Activated T-cell treated with anti-CD3 and anti-CD28 coated beads, Interleukin-2, amount 50 U/mL, for 72 hours (primary cell): ENCODE measurements around the gene CFAP251. TPM values are rescaled to one million over a fixed set of nuclear protein-coding genes. Genes with fewer than 3 reads are reported as not detected.

Source experiments
- ATAC-seq, 2 donors: fragments of 150-1000 bp; cut with Tn5 transposase; replicated peaks in 1 of 2; 2 replicates each; pipeline ENCODE4 v1.10.0; 2021; ENCODE audit warnings: moderate library complexity in 2 of 2, mild to moderate bottlenecking in 1 of 2
- DNase-seq, 2 donors: peaks; one replicate each; pipeline ENCODE4 v3.0.0; 2021 to 2022; ENCODE audit warnings: mixed read lengths in 1 of 2
- H3K27ac Mint-ChIP-seq: one replicate; pipeline ENCODE4 v1.8.0; 2022; ENCODE audit warnings: mild to moderate bottlenecking, moderate library complexity, mixed read lengths
- H3K27me3 Mint-ChIP-seq: one replicate; pipeline ENCODE4 v1.8.0; 2022; ENCODE audit warnings: low read depth, mixed read lengths
- H3K36me3 Mint-ChIP-seq, 2 donors: one replicate each; pipeline ENCODE4 v1.8.0; 2022; ENCODE audit warnings: mixed read lengths in 2 of 2, mild to moderate bottlenecking in 1 of 2; ENCODE audit not compliant: insufficient read depth in 2 of 2
- H3K4me1 Mint-ChIP-seq: one replicate; pipeline ENCODE4 v1.8.0; 2022; ENCODE audit warnings: low read depth, mixed read lengths
- H3K4me3 Mint-ChIP-seq, 2 donors: one replicate each; pipeline ENCODE4 v1.8.0; 2022; ENCODE audit warnings: mild to moderate bottlenecking in 2 of 2, mixed read lengths in 2 of 2, moderate library complexity in 2 of 2
- H3K9me3 Mint-ChIP-seq, 2 donors: one replicate each; pipeline ENCODE4 v1.8.0; 2022; ENCODE audit warnings: mixed read lengths in 2 of 2
- total RNA-seq, 2 donors: library from RNA; stranded (reverse); gene quantifications; one replicate each; pipeline ENCODE4 v1.2.3, GENCODE V29; 2022

Gene CFAP251
- total RNA-seq, 2 donors from 2014 or later: 0.70 to 1.6 TPM

DNA sequence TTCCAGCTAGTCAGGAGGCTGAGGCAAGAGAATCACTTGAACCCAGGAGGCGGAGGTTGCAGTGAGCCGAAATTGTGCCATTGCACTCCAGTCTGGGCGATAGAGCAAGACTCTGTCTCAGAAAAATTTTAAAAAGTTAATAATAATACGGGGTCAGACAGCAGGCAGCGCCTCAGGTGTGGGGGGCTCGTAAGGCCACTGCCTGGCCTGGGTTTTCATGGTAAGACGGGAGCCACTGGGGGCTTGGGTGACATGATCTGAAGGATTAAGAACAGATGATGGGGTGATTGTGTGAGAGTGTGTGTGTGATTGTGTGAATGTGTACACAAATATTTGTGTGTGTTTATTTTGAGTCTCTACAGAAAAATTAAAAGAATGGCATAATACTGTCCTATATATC, 126.9 kb downstream of the CFAP251 start:
- Mint-ChIP-seq H3K36me3 (peaks cover 0 to 4% of the 10 kb centered on the region in 2 donors), H3K4me3 (no peak overlapping the region), H3K27me3 (no peaks in the 10 kb centered on the region), H3K9me3 (no peaks in the 10 kb centered on the region), H3K4me1 (no peaks in the 10 kb centered on the region), H3K27ac (no peak overlapping the region)
- ATAC-seq (no peak), DNase-seq (no peak)

DNA sequence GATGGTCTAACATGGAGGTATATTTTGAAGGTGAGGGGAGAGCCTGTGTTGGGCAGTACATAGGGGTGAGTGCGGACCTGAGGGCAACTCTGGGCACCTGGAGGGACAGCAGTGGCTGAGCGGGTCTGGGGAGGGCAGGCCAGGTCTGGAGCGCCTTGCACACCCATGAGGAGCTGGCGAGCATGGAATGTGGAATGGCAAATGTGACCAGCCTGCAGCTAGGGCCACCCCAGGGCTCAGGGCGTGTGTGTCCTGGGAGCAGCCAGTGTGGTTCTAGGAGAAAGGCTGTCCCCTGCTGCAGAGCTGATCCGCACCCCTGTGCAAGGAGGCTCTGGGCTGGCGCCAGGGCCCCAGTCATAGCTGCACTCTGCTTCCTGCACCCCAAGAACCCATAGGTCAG, 127.8 kb downstream of the CFAP251 start:
- Mint-ChIP-seq H3K36me3 (peaks cover 0 to 4% of the 10 kb centered on the region in 2 donors), H3K9me3 (no peaks in the 10 kb centered on the region), H3K27ac (no peak overlapping the region), H3K4me3 (no peak overlapping the region), H3K4me1 (no peaks in the 10 kb centered on the region), H3K27me3 (no peaks in the 10 kb centered on the region)
- ATAC-seq: no peak
- no peak for DNase-seq

DNA sequence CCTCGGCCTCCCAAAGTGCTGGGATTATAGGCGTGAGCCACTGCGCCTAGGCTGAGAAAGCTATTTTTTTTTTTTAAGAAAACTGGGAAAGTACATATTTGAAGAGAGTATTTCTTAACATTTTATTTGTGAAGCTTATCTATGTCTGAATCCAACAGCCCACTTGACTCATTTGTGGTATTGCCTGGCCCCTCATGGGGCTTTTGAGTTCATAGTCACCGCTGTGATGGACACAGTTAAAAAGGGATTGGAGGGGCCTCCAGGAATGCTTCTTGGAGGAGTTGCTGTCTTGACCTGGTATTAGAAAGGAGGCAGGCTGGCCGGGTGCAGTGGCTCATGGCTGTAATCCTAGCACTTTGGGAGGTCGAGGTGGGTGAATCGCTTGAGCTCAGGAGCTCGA, 129.8 kb downstream of the CFAP251 start:
- H3K9me3 Mint-ChIP-seq: no peaks in the 10 kb centered on the region
- H3K27ac Mint-ChIP-seq: no peak overlapping the region
- H3K27me3 Mint-ChIP-seq: no peaks in the 10 kb centered on the region
- no peaks in the 10 kb centered on the region for H3K4me1 Mint-ChIP-seq
- DNase-seq: no peak
- H3K36me3 Mint-ChIP-seq: peaks cover 0 to 4% of the 10 kb centered on the region in 2 donors
- ATAC-seq: no peak
- H3K4me3 Mint-ChIP-seq: no peak overlapping the region

DNA sequence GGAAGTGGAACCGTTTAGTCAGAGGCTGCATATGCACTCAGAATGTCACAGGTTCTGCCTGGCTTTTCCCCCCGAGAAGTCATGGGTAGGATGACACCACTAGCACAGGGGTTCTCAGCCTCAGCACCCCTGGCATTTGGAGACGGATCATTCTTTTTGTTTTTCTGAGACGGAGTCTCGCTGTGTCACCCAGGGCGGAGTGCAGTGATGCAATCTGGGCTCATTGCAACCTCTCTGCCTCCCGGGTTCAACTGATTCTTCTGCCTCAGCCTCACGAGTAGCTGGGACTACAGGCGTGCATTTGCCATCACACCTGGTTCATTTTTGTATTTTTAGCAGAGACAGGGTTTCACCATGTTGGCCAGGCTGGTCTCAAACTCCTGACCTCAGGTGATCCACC, 131.4 kb downstream of the CFAP251 start:
- DNase-seq (no peak), ATAC-seq (no peak)
- Mint-ChIP-seq H3K4me1 (peaks cover 8% of the 10 kb centered on the region), H3K36me3 (no peaks in the 10 kb centered on the region), H3K9me3 (no peaks in the 10 kb centered on the region), H3K27me3 (no peaks in the 10 kb centered on the region), H3K4me3 (no peak overlapping the region), H3K27ac (no peak overlapping the region)

DNA sequence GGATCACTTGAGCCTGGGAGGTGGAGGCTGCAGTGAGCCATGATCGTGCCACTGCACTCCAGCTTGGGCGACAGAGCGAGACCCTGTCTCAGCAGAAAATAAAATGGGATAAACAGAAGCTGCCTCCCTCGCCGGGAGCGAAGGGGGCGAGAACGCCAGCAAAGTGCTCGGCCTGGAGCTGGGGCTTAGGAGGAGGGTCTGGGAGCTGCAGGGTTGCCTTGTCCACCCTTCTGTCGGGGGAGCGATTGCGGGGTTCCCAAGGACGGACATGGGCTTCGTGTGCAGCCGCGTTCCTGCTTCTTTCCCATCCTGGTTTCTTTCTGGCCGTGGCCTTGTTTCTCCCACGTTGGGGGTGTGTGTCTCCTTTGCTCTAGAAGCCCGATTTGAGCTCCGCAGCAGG, 132.3 kb downstream of the CFAP251 start:
- Mint-ChIP-seq H3K36me3 (no peaks in the 10 kb centered on the region), H3K4me1 (peaks cover 9% of the 10 kb centered on the region), H3K9me3 (no peaks in the 10 kb centered on the region), H3K27me3 (no peaks in the 10 kb centered on the region), H3K27ac (no peak overlapping the region), H3K4me3 (no peak overlapping the region)
- DNase-seq: no peak
- ATAC-seq: no peak

DNA sequence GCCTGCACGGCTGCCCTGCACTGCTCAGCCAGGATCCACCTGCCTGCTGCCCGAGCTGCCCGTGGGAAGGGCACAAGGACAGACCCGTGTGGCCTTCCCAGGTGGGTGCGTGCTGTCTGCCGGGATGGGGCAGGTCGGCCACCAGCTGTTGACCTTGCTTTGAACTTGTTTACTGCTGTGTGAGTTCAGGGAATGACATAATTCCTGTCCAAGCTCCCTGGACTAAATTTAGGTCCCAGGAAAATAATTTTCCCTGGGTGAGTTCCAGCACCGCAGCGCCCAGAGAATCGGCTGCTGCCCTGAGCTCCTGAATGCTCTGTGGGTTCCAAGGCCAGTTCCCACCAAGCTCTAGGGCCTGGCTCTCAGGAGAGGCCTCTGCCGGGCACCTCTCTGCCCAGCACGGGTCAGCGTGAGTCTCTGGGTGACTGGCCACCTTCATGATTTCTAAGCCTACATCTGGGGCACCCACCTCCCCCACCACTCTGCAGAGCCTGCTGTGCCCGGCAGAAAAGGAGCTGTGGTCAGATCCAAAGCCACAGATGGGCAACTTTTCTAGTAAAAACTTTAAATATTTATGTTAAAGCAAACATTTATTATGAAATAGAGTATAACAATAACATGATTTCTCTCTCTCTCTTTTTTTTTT, 133.0 kb downstream of the CFAP251 start:
- Mint-ChIP-seq H3K9me3 (no peaks in the 10 kb centered on the region), H3K36me3 (no peaks in the 10 kb centered on the region), H3K27me3 (no peaks in the 10 kb centered on the region), H3K4me1 (peaks cover 9% of the 10 kb centered on the region), H3K27ac (no peak overlapping the region), H3K4me3 (no peak overlapping the region)
- no peak for ATAC-seq
- DNase-seq: no peak

DNA sequence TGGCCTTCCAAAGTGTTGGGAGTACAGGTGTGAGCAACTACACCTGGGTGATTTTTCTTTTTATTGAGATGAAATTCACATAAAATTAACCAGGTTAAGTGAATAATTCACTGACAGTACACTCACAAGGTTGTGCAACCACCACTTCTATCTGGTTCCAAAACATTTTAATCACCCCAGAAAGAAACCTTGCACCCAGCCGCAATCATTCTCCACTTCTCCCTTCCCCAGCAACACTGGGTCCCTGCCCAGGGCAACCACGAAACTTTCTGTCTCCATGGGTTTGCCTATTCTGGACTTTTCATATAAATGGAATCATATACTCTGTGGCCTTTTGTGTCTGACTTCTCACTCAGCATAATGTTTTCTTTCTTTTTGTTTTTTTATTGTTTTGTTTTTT, 133.9 kb downstream of the CFAP251 start:
- ATAC-seq (no peak), DNase-seq (no peak)
- Mint-ChIP-seq H3K27me3 (no peaks in the 10 kb centered on the region), H3K9me3 (no peaks in the 10 kb centered on the region), H3K4me3 (no peak overlapping the region), H3K36me3 (no peaks in the 10 kb centered on the region), H3K27ac (no peak overlapping the region), H3K4me1 (peaks cover 9% of the 10 kb centered on the region)

Other genes with a start within 250 kb of the CFAP251 start
- 1 to 10 TPM; 2.4 to 3.2 TPM for gene MORN3, start 248.9 kb upstream of the CFAP251 start, total RNA-seq
- 10 to 100 TPM in 1 of 2 donors, 1 to 10 TPM in 1; 7.1 to 10.1 TPM for gene TMEM120B, start 205.8 kb upstream of the CFAP251 start, total RNA-seq
- 100 to 1,000 TPM; 154 to 165 TPM for gene RHOF, start 124.9 kb upstream of the CFAP251 start, total RNA-seq
- gene SETD1B, start 114.6 kb upstream of the CFAP251 start, total RNA-seq: 10 to 100 TPM; 20.3 to 21.2 TPM
- gene HPD, start 59.7 kb upstream of the CFAP251 start, total RNA-seq: not detected
- 10 to 100 TPM; 56.9 to 85.7 TPM for gene PSMD9, start 29.8 kb upstream of the CFAP251 start, total RNA-seq
- 10 to 100 TPM in 1 of 2 donors, 1 to 10 TPM in 1; 6.4 to 12.2 TPM for gene BCL7A, start 103.3 kb downstream of the CFAP251 start, total RNA-seq
- 10 to 100 TPM; 17.1 to 17.5 TPM for gene MLXIP, start 160.2 kb downstream of the CFAP251 start, total RNA-seq